ENCODE data around the gene IGFBP2. TPM values are rescaled to one million over a fixed set of nuclear protein-coding genes. Genes with fewer than 3 reads are reported as not detected.

IGFBP2 gene
- total and polyA plus RNA-seq, 9 of the 15 experiments (the other 6 are each of a cell fraction or from before 2014, with no cell fraction given) = 0.93 TPM; not detected in 8

DNA sequence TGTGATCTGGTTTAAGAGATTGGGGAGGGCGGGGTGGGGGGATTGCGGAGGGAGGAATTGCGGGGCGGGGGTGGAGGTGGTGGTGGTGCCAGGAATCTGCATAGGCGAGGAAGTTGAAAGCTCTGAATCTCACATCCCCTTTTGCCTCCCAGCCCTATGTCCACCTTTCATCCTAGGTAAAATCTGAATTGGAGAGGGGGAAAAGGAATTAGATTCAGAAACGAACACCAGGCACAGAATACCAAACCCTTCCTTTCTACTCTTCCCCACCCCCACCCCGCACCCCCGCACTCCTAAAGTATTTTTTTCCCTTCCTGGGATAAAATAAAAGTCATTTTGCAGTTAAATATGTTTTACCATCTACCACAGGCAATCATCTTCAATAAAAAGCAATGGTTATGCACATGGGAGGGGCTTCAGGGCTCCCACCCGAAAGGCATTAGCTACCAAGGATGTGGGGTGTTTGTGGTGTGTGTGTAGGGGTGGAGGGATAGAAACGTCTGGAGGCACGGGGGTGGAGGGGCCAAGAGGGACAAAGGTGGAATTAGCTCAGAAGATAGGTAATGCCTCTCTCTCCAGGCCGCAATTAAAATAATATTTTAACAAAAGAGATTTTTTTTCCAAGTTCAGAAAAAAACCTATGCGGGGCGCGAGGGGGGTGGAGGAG lies 60.3 kb downstream of the IGFBP2 start:
- no peaks in the 10 kb centered on the region; a peak in 1 of 5 replicates for H3K27me3 ChIP-seq (ENCODE audit: control insufficient read depth in 2 of 2, insufficient read depth in 2 of 2, low read length in 2 of 2)
- no peak overlapping the region for H2AFZ ChIP-seq (ENCODE audit: low read depth, low read length)
- H3K27ac ChIP-seq (ENCODE audit: extremely low read depth, low read depth, low read length) = no peak overlapping the region
- no peaks in the 10 kb centered on the region for H3K9me1 ChIP-seq (ENCODE audit: control insufficient read depth, insufficient read depth, low read length)
- no peak overlapping the region for H3K9ac ChIP-seq (ENCODE audit: insufficient read depth in 1 of 2, low read depth in 2 of 2, low read length in 2 of 2)
- ChIA-PET POLR2A (no interaction called here), CTCF (ENCODE audit: low intra/inter-chr PET ratio) (interaction anchor here (0.6 kb wide), 1 partner anchor 224 kb away, joined by 3 read pairs; no protein-coding TSS in a partner anchor)
- intact Hi-C loops (cut with micrococcal nuclease) (no loop called here), in situ Hi-C loops (cut with MboI) (loop anchor here (10.0 to 25.0 kb wide), 2 partner anchors 291 to 1019 kb away; no protein-coding TSS in a partner anchor)
- no peaks in the 10 kb centered on the region for H3K79me2 ChIP-seq (ENCODE audit: control insufficient read depth, insufficient read depth, low read length)
- H3K4me2 ChIP-seq (ENCODE audit: insufficient read depth, low read length) = no peak overlapping the region
- H3K9me3 ChIP-seq (replicated peaks; ENCODE audit: control insufficient read depth, insufficient read depth, low read depth, low read length) = no peaks in the 10 kb centered on the region
- no peak overlapping the region for H3K4me3 ChIP-seq
- no peaks in the 10 kb centered on the region for H4K20me1 ChIP-seq (replicated peaks; ENCODE audit: control insufficient read depth, insufficient read depth, low read length)
- ATAC-seq (no peak), FAIRE-seq (no peak), DNase-seq (ENCODE audit: extremely low read depth in 1 of 4, low spot score in 3 of 4) (no peak)
- peaks cover 8 to 19% of the 10 kb centered on the region in 2 experiments for H3K4me1 ChIP-seq (replicated peaks in 1 of 2; ENCODE audit: control insufficient read depth in 2 of 2, insufficient read depth in 2 of 2, low read length in 2 of 2)
- no peaks in the 10 kb centered on the region for H3K36me3 ChIP-seq (ENCODE audit: control insufficient read depth, insufficient read depth, low read length)
- WGBS (ENCODE audit: insufficient coverage, low coverage, missing lambda C conversion rate) = 17% methylated on average over 1 of the region's 15 CpGs
- BruUV-seq (replicated peaks) = no TSS peak
- TF ChIP-seq ZNF124 (CRISPR knock-in tag; IDR thresholded peaks at IDR 0.05) = no peak
- no peak for TF ChIP-seq SIN3A (IDR thresholded peaks at IDR 0.05; ENCODE audit: borderline replicate concordance in 2 of 2, control insufficient read depth in 1 of 2, low read depth in 2 of 2, low read length in 2 of 2)
- TF ChIP-seq TEAD4 (IDR thresholded peaks at IDR 0.05; ENCODE audit: low read length) = no peak
- TF ChIP-seq TEAD4 (CRISPR knock-in tag; IDR thresholded peaks at IDR 0.05; ENCODE audit: borderline replicate concordance) = no peak
- TF ChIP-seq, protein P1, sequence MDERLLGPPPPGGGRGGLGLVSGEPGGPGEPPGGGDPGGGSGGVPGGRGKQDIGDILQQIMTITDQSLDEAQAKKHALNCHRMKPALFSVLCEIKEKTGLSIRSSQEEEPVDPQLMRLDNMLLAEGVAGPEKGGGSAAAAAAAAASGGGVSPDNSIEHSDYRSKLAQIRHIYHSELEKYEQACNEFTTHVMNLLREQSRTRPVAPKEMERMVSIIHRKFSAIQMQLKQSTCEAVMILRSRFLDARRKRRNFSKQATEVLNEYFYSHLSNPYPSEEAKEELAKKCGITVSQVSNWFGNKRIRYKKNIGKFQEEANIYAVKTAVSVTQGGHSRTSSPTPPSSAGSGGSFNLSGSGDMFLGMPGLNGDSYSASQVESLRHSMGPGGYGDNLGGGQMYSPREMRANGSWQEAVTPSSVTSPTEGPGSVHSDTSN (CRISPR knock-in tag; IDR thresholded peaks at IDR 0.05; ENCODE audit: low read depth) = no peak
- TF ChIP-seq, protein P1 (tag; conservative IDR thresholded peaks at IDR 0.05; ENCODE audit: low read depth) = no peak
- no peak for TF ChIP-seq CREBBP (IDR thresholded peaks at IDR 0.05; ENCODE audit: low read depth, low read length)
- no peak for TF ChIP-seq TSHZ1 (CRISPR knock-in tag; IDR thresholded peaks at IDR 0.05)
- TF ChIP-seq RB1 (IDR thresholded peaks at IDR 0.05; ENCODE audit: low read depth) = no peak
- TF ChIP-seq, protein P2, sequence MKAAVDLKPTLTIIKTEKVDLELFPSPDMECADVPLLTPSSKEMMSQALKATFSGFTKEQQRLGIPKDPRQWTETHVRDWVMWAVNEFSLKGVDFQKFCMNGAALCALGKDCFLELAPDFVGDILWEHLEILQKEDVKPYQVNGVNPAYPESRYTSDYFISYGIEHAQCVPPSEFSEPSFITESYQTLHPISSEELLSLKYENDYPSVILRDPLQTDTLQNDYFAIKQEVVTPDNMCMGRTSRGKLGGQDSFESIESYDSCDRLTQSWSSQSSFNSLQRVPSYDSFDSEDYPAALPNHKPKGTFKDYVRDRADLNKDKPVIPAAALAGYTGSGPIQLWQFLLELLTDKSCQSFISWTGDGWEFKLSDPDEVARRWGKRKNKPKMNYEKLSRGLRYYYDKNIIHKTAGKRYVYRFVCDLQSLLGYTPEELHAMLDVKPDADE (conservative IDR thresholded peaks at IDR 0.05; ENCODE audit: control insufficient read depth, low read depth, low read length) = no peak
- TF ChIP-seq ZNF316 (IDR thresholded peaks at IDR 0.05) = no peak
- no peak for TF ChIP-seq THAP7 (CRISPR knock-in tag; IDR thresholded peaks at IDR 0.05)
- no peak for TF ChIP-seq HMGN3 (IDR thresholded peaks at IDR 0.05; ENCODE audit: borderline replicate concordance, extremely low read depth, insufficient read length, low read depth, low read length)
- no peak for TF ChIP-seq BMI1 (IDR thresholded peaks at IDR 0.05; ENCODE audit: low read length)
